ENCODE results near the gene SYNE3.

The SYNE3 gene

DNA sequence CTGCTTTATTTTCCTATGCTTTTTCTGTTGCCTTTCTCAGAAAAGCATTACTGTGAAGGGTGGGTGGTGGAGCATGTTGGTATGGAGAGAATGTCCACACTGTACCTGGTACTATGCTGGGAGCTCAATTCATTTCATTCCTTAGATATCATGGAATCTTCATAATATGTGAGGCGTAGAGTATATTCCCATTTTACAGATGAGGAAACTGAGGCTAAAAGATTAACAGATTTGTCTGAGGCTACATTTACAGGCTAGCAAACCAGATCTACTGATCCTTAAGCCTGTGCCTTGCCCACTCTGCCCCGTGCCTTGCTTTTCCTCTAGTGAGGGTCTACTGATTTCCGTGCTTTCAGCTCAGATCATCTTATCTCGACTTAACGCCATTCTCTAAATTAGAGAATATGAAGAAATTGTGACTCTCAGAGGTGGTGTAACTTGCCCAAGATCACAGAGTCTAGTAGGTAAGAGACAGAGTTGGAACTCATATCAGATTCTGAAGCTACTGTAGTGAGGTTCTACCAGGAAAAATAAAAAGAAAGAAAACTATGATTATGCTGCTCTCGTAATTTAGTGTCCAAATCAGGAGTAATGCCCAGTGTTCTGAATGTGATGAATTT, 23.9 kb upstream of the SYNE3 start:
- H3K4me1 ChIP-seq (ENCODE audit: control insufficient read depth, insufficient read depth, low read length): peaks cover 23% of the 10 kb centered on the region
- H3K36me3 ChIP-seq (ENCODE audit: control insufficient read depth, insufficient read depth, low read length): no peaks in the 10 kb centered on the region
- no peak overlapping the region for H3K4me3 ChIP-seq (ENCODE audit: insufficient read depth, low read depth, low read length)
- WGBS, 2 experiments: 96 to 97% methylated on average over 6 of the region's 6 CpGs
- no peaks in the 10 kb centered on the region for H3K9me3 ChIP-seq (ENCODE audit: control insufficient read depth, low read length)
- no peak overlapping the region for H3K27ac ChIP-seq (ENCODE audit: insufficient read depth, low read depth, low read length, poor library complexity, severe bottlenecking)
- no peaks in the 10 kb centered on the region for H3K27me3 ChIP-seq (ENCODE audit: control insufficient read depth, insufficient read depth, low read length, poor library complexity, severe bottlenecking)

DNA sequence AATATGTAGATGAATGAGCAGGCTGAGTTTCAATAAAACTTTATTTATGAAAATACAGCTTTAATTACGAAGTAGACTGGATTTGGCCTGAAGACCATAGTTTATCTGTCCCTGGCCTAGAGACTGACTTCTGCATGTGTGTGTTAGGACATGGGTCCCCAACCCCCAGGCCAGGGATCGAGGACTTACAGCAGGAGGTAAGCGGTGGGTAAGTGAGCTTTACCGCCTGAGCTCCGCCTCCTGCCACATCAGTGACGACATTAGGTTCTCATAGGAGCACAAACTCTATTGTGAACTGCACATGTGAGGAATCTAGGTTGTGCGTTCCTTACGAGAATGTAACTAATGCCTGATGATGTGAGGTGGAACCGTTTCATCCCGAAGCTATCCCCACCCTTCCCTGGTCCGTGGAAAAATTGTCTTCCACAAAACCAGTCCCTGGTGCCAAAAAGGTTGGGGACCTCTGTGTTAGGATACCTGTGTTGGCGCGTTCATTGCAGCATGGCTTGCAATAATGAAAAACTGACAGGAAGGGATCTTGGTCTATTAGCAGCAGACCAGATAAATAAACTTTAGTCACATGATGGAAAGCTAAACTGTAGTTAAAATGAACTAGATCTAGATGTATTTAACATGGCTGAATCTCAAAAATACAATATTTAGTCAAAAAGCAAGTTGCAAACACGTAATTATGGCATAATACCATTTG, 22.5 kb upstream of the SYNE3 start:
- Histone ChIP-seq H3K4me3 (ENCODE audit: insufficient read depth, low read depth, low read length) (no peak overlapping the region), H3K27ac (ENCODE audit: insufficient read depth, low read depth, low read length, poor library complexity, severe bottlenecking) (no peak overlapping the region), H3K4me1 (ENCODE audit: control insufficient read depth, insufficient read depth, low read length) (peaks cover 23% of the 10 kb centered on the region), H3K9me3 (ENCODE audit: control insufficient read depth, low read length) (no peaks in the 10 kb centered on the region), H3K36me3 (ENCODE audit: control insufficient read depth, insufficient read depth, low read length) (no peaks in the 10 kb centered on the region), H3K27me3 (ENCODE audit: control insufficient read depth, insufficient read depth, low read length, poor library complexity, severe bottlenecking) (no peaks in the 10 kb centered on the region)
- 88% methylated on average over 13 to 14 of the region's 14 CpGs for WGBS, 2 experiments

DNA sequence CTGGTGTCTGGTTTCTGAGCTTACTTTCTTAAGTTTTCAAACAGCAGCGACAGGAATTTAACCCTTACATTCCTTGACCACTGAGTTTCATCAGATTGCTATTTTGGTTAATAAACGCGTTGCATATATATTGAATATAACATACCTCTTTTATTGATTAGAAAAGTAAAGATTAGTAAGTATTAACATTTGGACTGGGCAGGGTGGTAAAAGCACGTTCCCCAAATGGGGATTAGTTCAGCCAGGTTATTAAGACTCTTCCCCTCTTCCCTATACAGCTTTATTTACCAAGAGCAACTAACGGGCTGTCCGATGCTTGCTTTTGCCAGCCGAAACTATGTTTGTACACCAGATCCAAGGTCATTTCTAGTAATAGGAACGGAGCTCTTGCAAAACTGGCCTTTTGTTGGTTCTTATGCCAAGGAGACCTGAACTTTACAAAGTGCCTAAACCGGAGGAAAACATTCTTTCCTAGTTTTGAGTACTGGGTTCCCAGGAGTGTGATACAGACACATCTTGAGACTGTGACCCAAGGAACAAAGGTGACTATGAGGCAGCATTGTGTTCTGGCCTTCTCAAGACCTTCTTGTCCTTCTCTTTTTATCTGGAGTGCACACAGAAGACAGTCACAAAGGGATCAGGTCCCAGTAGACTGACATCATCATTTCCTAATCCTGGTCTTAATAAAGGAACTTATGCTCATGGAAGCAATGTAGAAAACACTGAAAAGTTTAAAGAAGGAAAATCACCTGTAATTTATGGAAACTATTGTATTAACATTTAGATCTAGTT, 21.0 kb upstream of the SYNE3 start:
- no peak overlapping the region for H3K27ac ChIP-seq (ENCODE audit: insufficient read depth, low read depth, low read length, poor library complexity, severe bottlenecking)
- no peaks in the 10 kb centered on the region for H3K9me3 ChIP-seq (ENCODE audit: control insufficient read depth, low read length)

DNA sequence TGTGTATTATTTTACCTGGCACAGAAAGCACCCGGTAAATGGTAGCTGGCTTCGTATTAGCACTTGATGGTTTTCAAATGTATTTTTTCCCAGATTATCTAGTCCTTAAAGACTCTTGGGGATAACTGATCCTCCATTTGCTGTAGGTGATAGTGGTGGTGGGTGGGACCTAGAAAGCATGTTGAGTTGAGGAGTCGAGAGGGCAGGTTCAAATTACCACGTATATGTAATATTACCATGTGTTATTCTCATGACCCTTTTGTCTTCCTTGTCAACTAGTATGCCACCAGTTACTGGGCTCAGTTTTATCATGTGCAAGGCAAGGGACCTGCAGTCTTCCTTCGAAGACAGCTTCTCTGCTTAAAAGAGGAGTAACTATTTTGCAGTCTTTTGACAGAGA, 20.2 kb upstream of the SYNE3 start:
- Histone ChIP-seq H3K4me1 (ENCODE audit: control insufficient read depth, insufficient read depth, low read length) (peaks cover 28% of the 10 kb centered on the region), H3K9me3 (ENCODE audit: control insufficient read depth, low read length) (no peaks in the 10 kb centered on the region), H3K27ac (ENCODE audit: insufficient read depth, low read depth, low read length, poor library complexity, severe bottlenecking) (no peak overlapping the region), H3K27me3 (ENCODE audit: control insufficient read depth, insufficient read depth, low read length, poor library complexity, severe bottlenecking) (no peaks in the 10 kb centered on the region), H3K36me3 (ENCODE audit: control insufficient read depth, insufficient read depth, low read length) (no peaks in the 10 kb centered on the region), H3K4me3 (ENCODE audit: insufficient read depth, low read depth, low read length) (peak overlapping the region; percentile 95)
- 88 to 89% methylated on average over 5 of the region's 5 CpGs for WGBS, 2 experiments

More for the DNA sequence above, 21.0 kb upstream of the SYNE3 start:
- no peaks in the 10 kb centered on the region for H3K36me3 ChIP-seq (ENCODE audit: control insufficient read depth, insufficient read depth, low read length)
- no peaks in the 10 kb centered on the region for H3K27me3 ChIP-seq (ENCODE audit: control insufficient read depth, insufficient read depth, low read length, poor library complexity, severe bottlenecking)
- peaks cover 28% of the 10 kb centered on the region for H3K4me1 ChIP-seq (ENCODE audit: control insufficient read depth, insufficient read depth, low read length)
- no peak overlapping the region for H3K4me3 ChIP-seq (ENCODE audit: insufficient read depth, low read depth, low read length)
- WGBS, 2 experiments: 88 to 89% methylated on average over 7 to 8 of the region's 9 CpGs

DNA sequence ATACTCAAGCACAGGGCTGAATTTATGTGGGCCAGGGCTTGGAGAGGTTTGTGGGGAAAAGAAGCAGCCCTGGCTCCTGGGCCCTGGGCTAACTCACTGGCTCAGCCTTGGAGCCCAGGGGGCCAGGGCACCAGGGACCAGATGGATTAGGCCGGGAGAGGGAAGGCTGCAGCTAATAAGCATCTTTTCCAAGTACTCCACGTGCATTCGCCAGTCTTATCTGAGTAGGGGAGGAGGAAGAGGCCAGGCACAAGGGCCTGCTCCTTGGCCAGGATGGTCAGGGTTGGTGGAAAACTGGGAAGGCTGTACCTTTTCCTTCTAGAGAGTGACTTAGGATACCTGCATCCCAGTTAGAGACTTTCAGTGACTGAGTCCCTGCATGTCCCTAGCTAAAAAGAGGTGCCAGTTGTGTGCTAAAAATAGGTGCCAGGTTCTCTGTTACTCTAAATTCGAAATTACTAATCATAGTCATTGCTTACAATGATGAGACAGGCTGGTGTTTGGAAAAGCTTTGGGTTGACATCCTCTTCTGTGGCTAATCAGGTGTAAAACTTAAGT, 19.7 kb upstream of the SYNE3 start:
- Histone ChIP-seq H3K4me3 (ENCODE audit: insufficient read depth, low read depth, low read length) (peak overlapping the region; percentile 95), H3K9me3 (ENCODE audit: control insufficient read depth, low read length) (no peaks in the 10 kb centered on the region), H3K4me1 (ENCODE audit: control insufficient read depth, insufficient read depth, low read length) (peaks cover 28% of the 10 kb centered on the region), H3K36me3 (ENCODE audit: control insufficient read depth, insufficient read depth, low read length) (no peaks in the 10 kb centered on the region), H3K27ac (ENCODE audit: insufficient read depth, low read depth, low read length, poor library complexity, severe bottlenecking) (no peak overlapping the region), H3K27me3 (ENCODE audit: control insufficient read depth, insufficient read depth, low read length, poor library complexity, severe bottlenecking) (no peaks in the 10 kb centered on the region)
- 40 to 41% methylated on average over 4 of the region's 4 CpGs for WGBS, 2 experiments

DNA sequence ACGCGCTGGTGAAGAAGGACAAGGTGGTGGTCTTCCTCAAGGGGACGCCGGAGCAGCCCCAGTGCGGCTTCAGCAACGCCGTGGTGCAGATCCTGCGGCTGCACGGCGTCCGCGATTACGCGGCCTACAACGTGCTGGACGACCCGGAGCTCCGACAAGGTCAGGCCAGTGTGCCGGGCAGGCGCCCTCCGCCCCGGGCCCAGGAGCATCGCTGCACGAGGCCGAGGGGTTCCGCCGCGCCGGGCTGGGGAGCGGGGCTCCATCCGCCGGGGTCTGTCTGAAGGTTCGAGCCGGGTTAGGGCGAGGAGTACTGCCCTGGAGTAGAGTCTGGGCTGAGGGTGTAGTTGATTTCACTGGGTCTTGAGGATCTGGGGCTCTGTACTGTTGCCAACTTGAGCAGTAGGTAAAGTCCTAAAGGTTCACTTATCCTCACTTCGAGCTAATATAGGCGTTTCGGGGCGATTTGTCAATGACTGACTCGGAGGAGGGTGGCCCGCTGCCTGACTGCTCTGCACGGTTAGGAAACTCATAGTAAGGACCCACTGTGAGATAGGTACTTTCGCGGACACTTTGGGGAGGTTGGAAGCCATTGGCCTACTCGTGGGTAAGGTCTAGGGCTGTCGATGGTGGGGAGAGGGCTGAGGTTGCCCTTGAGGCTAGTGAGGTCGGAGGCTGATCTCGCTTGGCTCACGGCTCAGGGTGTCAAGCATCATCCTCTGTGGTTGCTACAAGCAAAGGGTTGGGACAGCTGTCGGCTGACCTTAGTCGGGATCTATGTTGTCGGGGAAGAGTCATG, 19.0 kb upstream of the SYNE3 start:
- H3K36me3 ChIP-seq (ENCODE audit: control insufficient read depth, insufficient read depth, low read length): no peaks in the 10 kb centered on the region
- peaks cover 28% of the 10 kb centered on the region for H3K4me1 ChIP-seq (ENCODE audit: control insufficient read depth, insufficient read depth, low read length)
- no peaks in the 10 kb centered on the region for H3K27me3 ChIP-seq (ENCODE audit: control insufficient read depth, insufficient read depth, low read length, poor library complexity, severe bottlenecking)
- H3K27ac ChIP-seq (ENCODE audit: insufficient read depth, low read depth, low read length, poor library complexity, severe bottlenecking): peak overlapping the region; percentile 53
- no peaks in the 10 kb centered on the region for H3K9me3 ChIP-seq (ENCODE audit: control insufficient read depth, low read length)
- H3K4me3 ChIP-seq (ENCODE audit: insufficient read depth, low read depth, low read length): peak overlapping the region; percentile 95
- 3 to 4% methylated on average over 52 of the region's 52 CpGs for WGBS, 2 experiments

DNA sequence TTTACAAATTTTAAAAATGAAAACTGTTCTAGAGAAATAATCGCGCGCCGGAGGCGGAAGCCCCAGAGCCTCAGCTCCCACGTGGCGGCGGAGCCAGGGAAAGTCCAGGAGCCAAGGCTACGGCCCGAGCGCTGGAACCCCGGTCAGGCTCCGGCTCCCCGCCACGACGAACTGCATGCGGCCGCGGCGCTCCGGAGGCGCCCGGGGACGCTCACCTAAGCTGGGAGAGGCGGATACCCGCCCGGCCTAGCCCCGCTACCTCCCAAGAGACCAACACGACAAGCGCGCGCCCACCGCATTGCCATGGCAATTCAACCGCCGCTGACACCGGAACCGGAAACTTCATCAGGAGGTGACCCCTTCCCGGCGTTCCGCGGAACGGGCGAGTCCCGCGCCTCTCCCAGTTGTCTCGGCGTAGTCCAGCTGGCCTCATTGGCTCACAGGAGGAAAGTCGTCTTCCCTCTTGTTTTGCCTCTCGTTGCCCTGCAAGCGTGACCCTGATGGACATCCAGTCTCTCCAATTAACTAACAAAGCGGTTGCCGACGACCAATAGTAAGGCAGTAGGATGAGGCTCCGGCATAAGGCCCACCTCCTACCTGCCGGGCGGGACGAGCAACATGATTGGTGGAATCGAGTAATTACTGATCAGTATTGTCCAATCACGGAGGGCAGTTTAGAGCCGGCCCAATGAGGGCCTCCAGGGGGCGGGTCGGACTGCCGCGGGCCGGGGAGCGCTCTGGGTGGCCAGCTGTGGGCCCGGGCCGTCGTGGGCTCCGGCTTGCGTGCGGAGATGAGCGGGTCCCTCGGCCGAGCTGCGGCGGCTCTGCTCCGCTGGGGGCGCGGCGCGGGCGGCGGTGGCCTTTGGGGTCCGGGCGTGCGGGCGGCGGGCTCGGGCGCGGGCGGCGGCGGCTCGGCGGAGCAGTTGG, 18.1 kb upstream of the SYNE3 start, which contains the start of gene GLRX5:
GLRX5 (plus strand) TSS at position 752 of the 927 bp plus-strand sequence; CDS start at position 792, 40 bp downstream.
- no peaks in the 10 kb centered on the region for H3K9me3 ChIP-seq (ENCODE audit: control insufficient read depth, low read length)
- H3K36me3 ChIP-seq (ENCODE audit: control insufficient read depth, insufficient read depth, low read length): no peaks in the 10 kb centered on the region
- H3K27me3 ChIP-seq (ENCODE audit: control insufficient read depth, insufficient read depth, low read length, poor library complexity, severe bottlenecking): no peaks in the 10 kb centered on the region
- WGBS, 2 experiments: 0% methylated on average over 97 of the region's 97 CpGs
- peak within 1 kb of the TSS; percentile 95 for H3K4me3 ChIP-seq (ENCODE audit: insufficient read depth, low read depth, low read length)
- peaks cover 28% of the 10 kb centered on the region for H3K4me1 ChIP-seq (ENCODE audit: control insufficient read depth, insufficient read depth, low read length)
- peak within 1 kb of the TSS; percentile 69 for H3K27ac ChIP-seq (ENCODE audit: insufficient read depth, low read depth, low read length, poor library complexity, severe bottlenecking)

DNA sequence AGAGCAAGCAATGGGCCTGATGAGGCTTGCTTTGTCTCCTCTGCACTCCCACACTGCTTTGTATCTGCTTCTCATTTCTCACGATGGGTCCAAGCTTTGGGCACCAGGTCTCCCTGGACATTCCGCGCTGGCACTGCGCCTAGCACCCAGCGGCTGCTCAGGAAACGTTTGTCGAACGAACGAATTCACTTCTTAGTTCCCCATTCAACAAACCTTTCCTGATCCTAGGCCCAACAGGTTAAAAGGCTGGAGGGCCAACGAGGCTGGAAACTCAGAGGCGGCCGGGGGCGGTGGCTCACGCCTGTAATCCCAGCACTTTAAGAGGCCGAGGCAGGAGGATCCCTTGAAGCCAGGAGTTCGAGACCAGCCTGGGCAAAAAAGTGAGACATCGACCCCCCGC, 17.4 kb upstream of the SYNE3 start:
- H3K4me1 ChIP-seq (ENCODE audit: control insufficient read depth, insufficient read depth, low read length): peaks cover 28% of the 10 kb centered on the region
- WGBS, 2 experiments: 1 to 2% methylated on average over 18 of the region's 18 CpGs
- H3K9me3 ChIP-seq (ENCODE audit: control insufficient read depth, low read length): no peaks in the 10 kb centered on the region
- H3K27me3 ChIP-seq (ENCODE audit: control insufficient read depth, insufficient read depth, low read length, poor library complexity, severe bottlenecking): no peaks in the 10 kb centered on the region
- H3K4me3 ChIP-seq (ENCODE audit: insufficient read depth, low read depth, low read length): peak overlapping the region; percentile 95
- no peaks in the 10 kb centered on the region for H3K36me3 ChIP-seq (ENCODE audit: control insufficient read depth, insufficient read depth, low read length)
- H3K27ac ChIP-seq (ENCODE audit: insufficient read depth, low read depth, low read length, poor library complexity, severe bottlenecking): peak overlapping the region; percentile 69

DNA sequence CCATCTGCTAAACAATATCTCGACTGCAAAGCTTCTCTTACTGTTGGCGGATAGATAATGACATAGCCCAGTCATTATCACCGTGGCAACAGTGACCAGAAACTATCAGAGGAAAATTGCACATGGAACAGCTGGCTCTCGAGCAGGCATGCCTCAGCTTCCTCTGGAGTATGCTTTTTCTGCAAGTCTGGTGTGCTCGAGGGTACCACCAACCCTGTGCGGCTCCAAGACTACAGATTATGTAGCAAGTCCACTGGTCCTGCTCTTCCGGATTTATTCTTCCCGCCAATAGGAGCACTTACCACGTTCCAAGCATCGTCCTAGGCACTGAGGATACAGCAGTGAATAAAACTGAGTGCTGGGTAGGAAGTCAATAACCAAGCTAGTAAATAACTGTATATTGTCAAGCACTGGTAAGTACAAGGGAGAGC, 17.0 kb upstream of the SYNE3 start:
- WGBS, 2 experiments: 19 to 23% methylated on average over 10 of the region's 10 CpGs
- Histone ChIP-seq H3K27me3 (ENCODE audit: control insufficient read depth, insufficient read depth, low read length, poor library complexity, severe bottlenecking) (no peaks in the 10 kb centered on the region), H3K9me3 (ENCODE audit: control insufficient read depth, low read length) (no peaks in the 10 kb centered on the region), H3K4me3 (ENCODE audit: insufficient read depth, low read depth, low read length) (peak overlapping the region; percentile 95), H3K4me1 (ENCODE audit: control insufficient read depth, insufficient read depth, low read length) (peaks cover 28% of the 10 kb centered on the region), H3K36me3 (ENCODE audit: control insufficient read depth, insufficient read depth, low read length) (no peaks in the 10 kb centered on the region), H3K27ac (ENCODE audit: insufficient read depth, low read depth, low read length, poor library complexity, severe bottlenecking) (no peak overlapping the region)
